Left lung (tissue), 10 donors: ENCODE measurements around the gene MMP23B. TPM values are rescaled to one million over a fixed set of nuclear protein-coding genes. Genes with fewer than 3 reads are reported as not detected.
A peak's percentile ranks its signal among the peaks of the same experiment; 100 is the strongest.
"Not testable (repeated sequence)": the region's sequence is repeated elsewhere in the genome, so short reads cannot be mapped to it uniquely, and the experiment has no call there.

ENCODE experiments used
- ATAC-seq: fragments of 200-7000 bp; cut with Tn5 transposase; one replicate; pipeline ENCODE4 v1.9.1; 2020; ENCODE audit warnings: moderate library complexity
- DNase-seq, 4 donors: peaks; one replicate each; pipeline ENCODE4 v3.0.0-alpha.2; 2013 to 2020
- H3K27ac ChIP-seq, 2 donors: fragments of 200-600 bp; sonication (generic) in 1 of 2; one replicate each; pipeline versions ENCODE4 v1.5.0 to v1.8.0; 2020 to 2021
- H3K27me3 ChIP-seq, 2 donors: fragments of 200-600 bp; sonication (generic) in 1 of 2; one replicate each; pipeline versions ENCODE4 v1.5.0 to v1.8.0; 2020 to 2021
- H3K36me3 ChIP-seq, 2 donors: fragments of 200-600 bp; sonication (generic) in 1 of 2; one replicate each; pipeline versions ENCODE4 v1.5.0 to v1.8.0; 2020 to 2021
- H3K4me1 ChIP-seq, 2 donors: fragments of 200-600 bp; one replicate each; pipeline ENCODE4 v1.8.0; 2021
- H3K4me3 ChIP-seq, 2 donors: fragments of 200-600 bp; sonication (generic) in 1 of 2; one replicate each; pipeline versions ENCODE4 v1.5.0 to v1.8.0; 2020 to 2021; ENCODE audit warnings: mild to moderate bottlenecking in 1 of 2
- H3K9me3 ChIP-seq, 2 donors: fragments of 200-600 bp; sonication (generic) in 1 of 2; one replicate each; pipeline versions ENCODE4 v1.5.0 to v1.8.0; 2020 to 2021
- CTCF ChIP-seq, 2 donors: fragments of 200-600 bp; sonication (generic) in 1 of 2; IDR thresholded peaks; one replicate each; pipeline versions ENCODE4 v1.5.0 to v1.8.0; 2021; ENCODE audit warnings: antibody characterized with exemption in 2 of 2
- intact Hi-C, 2 donors: fragments of 100-400 bp; cut with DNase I; formaldehyde crosslinking; loops; one replicate each; pipeline versions ENCODE4 v1.11.2 to v1.14.2; 2022
- polyA plus RNA-seq, 6 donors: library from polyadenylated mRNA; unstranded; fragments of 120-200 nt; gene quantifications; one replicate each; pipeline ENCODE4 v1.2.1, GENCODE V29; 2013; ENCODE audit not compliant: insufficient read length in 6 of 6
- total RNA-seq, 2 donors: library from RNA; stranded (reverse); fragmentation: NEBNext Ultra II Directional; extraction: Animal tissue kit (Norgen Biotek cat#: 25700); gene quantifications; one replicate each; pipeline ENCODE4 v1.2.1, GENCODE V29; 2021
- donor health status: DM: no; HTN: yes; CAD: no.
- donor health status: DM: no; HTN: no; CAD: no.

The MMP23B gene
- total and polyA plus RNA-seq, 8 donors = 31.9 to 96.9 (median 56.1) TPM

- Histone ChIP-seq H3K27ac (no peak overlapping the region), H3K9me3 (no peaks in the 10 kb centered on the region), H3K36me3 (peaks cover 0 to 51% of the 10 kb centered on the region in 2 donors), H3K27me3 (no peaks in the 10 kb centered on the region), H3K4me3 (no peak overlapping the region), H3K4me1 (no peaks in the 10 kb centered on the region)
- DNase-seq (peak in 2 of 4 donors; percentile 11 to 49), ATAC-seq (no peak)
- intact Hi-C loops = no loop called here
- no peak for TF ChIP-seq CTCF (IDR thresholded peaks at IDR 0.05)
Measured at GRCh38 chr1:1672181-1672965, 40.4 kb downstream of the MMP23B start.

- intact Hi-C loops, ATAC-seq: not testable (repeated sequence)
Measured at GRCh38 chr1:1674806-1675205, 42.8 kb downstream of the MMP23B start.

GRCh38 chr1:1675218-1675617 is 43.2 kb downstream of the MMP23B start:
- H3K27me3 ChIP-seq, intact Hi-C loops, H3K4me3 ChIP-seq, H3K27ac ChIP-seq, H3K9me3 ChIP-seq, ATAC-seq, H3K4me1 ChIP-seq: not testable (repeated sequence)
- H3K36me3 ChIP-seq = peaks cover 0 to 31% of the 10 kb centered on the region in 2 donors
- DNase-seq = peak in 2 of 4 donors; percentile 8 to 22

More at GRCh38 chr1:1674806-1675205, 42.8 kb downstream of the MMP23B start:
- peaks cover 0 to 35% of the 10 kb centered on the region in 2 donors for H3K36me3 ChIP-seq
- not testable (repeated sequence) for H3K9me3 ChIP-seq, H3K4me1 ChIP-seq, H3K27me3 ChIP-seq, H3K4me3 ChIP-seq, H3K27ac ChIP-seq
- peak in 2 of 4 donors; percentile 25 to 37 for DNase-seq

- ATAC-seq, H3K27me3 ChIP-seq, intact Hi-C loops, H3K4me3 ChIP-seq, H3K4me1 ChIP-seq, H3K9me3 ChIP-seq, H3K27ac ChIP-seq: not testable (repeated sequence)
- peaks cover 0 to 22% of the 10 kb centered on the region in 2 donors for H3K36me3 ChIP-seq
- DNase-seq = peak in 1 of 4 donors; percentile 1
Measured at GRCh38 chr1:1676087-1676486, 44.1 kb downstream of the MMP23B start.

GRCh38 chr1:1677718-1678580 is 46.0 kb downstream of the MMP23B start:
- no peak for TF ChIP-seq CTCF (IDR thresholded peaks at IDR 0.05)
- no peaks in the 10 kb centered on the region for H3K9me3 ChIP-seq
- H3K4me3 ChIP-seq = no peak overlapping the region
- no peak for ATAC-seq
- peaks cover 0 to 9% of the 10 kb centered on the region in 2 donors for H3K36me3 ChIP-seq
- peak in 2 of 4 donors; percentile 28 to 53 for DNase-seq
- H3K4me1 ChIP-seq = peaks cover 0 to 9% of the 10 kb centered on the region in 2 donors
- intact Hi-C loops = no loop called here
- H3K27me3 ChIP-seq = no peaks in the 10 kb centered on the region
- no peak overlapping the region for H3K27ac ChIP-seq

- Histone ChIP-seq H3K4me1 (peaks cover 0 to 16% of the 10 kb centered on the region in 2 donors), H3K9me3 (no peaks in the 10 kb centered on the region), H3K4me3 (no peak overlapping the region), H3K27ac (no peak overlapping the region), H3K27me3 (no peaks in the 10 kb centered on the region), H3K36me3 (peaks cover 0 to 4% of the 10 kb centered on the region in 2 donors)
- DNase-seq = peak in 2 of 4 donors; percentile 32 to 57
- peak; percentile 43 for ATAC-seq
- intact Hi-C loops = no loop called here
- no peak for TF ChIP-seq CTCF (IDR thresholded peaks at IDR 0.05)
Measured at GRCh38 chr1:1678581-1679380, 46.8 kb downstream of the MMP23B start.
